Stimulated activated CD4-positive, alpha-beta T cell treated with anti-CD3 and anti-CD28 coated beads, Interleukin-2, amount 100 ng/mL, for 4 hours (primary cell): ENCODE results near the gene PTPRK.
"Not testable (repeated sequence)": the region's sequence is repeated elsewhere in the genome, so short reads cannot be mapped to it uniquely, and the experiment has no call there.

ENCODE experiments used
- DNase-seq: peaks from one replicate; pipeline ENCODE4 v3.0.0-alpha.2; 2020; ENCODE audit warnings: low read depth

PTPRK gene

DNA sequence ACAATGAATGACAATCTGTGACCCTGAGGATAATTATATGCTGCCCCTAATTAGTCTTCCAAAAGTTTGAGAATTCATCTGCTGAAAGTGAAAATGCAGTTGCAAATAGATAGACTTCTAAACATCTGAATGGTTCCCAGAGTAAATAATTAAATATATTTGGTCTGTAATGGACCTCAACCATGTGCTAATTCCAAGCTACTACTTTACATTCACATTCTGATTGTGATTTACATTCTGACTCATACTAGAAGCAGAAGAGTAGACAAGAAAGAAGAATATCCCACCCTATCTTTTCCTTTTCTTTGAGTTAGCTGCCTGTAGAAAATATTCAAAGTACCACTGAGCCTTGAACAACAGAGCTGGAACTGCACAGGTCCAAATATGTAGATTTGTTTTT lies 80.8 kb downstream of the PTPRK start:
- DNase-seq = no peak

DNA sequence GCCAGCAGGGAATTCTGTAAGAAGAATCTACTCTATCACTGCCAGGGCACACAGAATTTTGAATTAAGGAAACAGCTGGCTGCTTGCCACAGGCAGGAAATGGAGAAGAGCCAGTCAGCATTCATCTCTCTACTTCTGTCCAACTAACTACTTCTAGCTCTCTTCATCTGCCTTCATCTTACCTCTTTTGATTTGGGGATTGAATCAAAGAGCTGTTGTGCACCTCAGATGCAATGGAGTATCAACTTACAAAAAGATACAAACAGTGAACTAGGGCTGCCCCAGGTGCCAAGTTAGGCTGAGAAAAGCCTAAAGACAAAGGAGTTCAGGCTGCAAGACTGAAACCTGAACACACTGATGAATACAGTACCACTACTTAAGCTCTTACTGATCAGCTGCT lies 82.0 kb downstream of the PTPRK start:
- DNase-seq = no peak

DNA sequence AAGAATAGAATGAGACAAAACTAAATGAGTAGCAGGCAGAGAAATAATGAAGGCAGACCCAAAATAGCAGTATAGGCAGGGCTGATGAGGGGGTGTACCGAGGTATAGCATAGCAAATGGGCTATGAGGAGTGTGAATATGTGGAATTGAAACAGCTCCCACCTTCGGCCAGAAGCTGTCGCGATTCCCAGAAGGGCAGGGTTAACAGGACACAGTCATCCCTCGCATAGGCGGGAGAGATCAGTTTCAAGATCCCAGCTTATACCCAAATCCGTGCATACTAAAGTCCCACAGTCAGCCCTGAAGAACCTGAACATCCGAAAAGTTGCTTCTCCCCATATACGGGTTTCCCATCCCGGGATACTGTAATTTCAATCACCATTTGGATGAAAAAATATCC lies 82.7 kb downstream of the PTPRK start:
- no peak for DNase-seq

DNA sequence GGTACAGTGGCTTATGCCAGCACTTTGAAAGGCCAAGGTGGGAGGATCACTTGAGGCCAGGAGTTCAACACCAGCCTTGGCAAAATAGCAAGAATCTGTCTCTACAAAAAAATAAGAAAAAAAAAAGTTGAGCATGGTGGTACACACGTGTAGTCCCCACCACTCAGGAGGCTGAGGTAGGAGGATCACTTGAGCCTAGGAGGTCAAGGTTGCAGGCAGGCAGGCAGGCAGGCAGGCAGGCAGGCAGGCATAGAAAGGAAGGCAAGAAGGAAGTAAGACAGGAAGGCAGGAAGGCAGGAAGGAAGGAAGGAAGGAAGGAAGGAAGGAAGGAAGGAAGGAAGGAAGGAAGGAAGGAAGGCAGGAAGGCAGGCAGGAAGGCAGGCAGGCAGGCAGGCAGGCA lies 85.6 kb downstream of the PTPRK start:
- DNase-seq = not testable (repeated sequence)

DNA sequence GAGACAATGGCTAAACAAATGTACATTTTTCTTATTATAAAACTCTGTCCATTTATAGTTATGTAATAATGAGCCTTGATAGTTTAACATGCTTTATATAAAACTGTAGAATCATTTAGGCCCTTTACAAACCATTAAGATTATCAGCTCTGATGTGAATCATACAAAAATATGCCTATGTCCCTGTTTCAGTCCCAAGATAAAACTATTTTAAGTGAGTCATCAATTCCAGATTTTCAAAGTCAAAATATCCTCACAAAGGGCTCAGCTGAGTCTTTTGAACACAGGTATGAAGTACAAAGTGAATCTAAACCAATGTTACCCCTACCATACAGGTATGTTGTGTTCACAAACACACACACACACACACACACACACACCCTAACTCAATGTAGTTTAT lies 88.0 kb downstream of the PTPRK start:
- no peak for DNase-seq

DNA sequence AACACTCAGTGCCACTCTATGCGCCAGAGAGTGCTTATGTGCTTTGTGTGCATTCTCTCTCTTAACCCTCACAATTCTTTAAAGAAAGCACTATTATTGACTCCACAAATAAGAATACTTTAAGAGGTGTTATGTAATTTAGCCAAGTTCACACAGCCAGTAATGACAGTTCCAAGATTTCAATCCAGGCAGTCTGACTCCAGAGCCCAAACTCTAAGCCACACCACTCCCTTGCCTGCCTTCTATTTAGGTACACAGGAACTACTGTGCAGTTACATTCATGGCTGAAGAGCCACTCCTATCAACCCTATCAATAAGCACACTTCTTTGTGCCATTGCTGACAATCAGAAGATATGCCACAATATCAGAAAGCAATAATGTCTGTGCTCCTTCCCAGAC lies 93.3 kb downstream of the PTPRK start:
- no peak for DNase-seq

DNA sequence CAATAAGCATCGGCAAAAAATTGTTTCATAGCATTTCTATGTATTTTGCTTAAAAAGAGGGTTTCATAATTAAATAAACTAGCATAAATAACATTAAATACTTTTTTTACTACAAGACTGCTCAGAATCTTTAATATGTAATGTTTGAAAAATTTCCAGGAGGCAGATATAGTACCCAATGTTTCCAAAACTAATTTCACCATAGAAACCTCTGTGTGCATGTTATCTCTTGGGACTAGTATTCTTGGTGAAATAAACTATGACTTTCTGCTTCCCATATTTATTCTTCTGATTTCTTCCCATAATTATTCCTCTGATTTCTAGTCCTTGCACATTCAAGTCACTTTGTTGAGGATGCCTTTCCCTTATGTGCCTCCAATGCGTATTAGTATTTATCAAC lies 94.5 kb downstream of the PTPRK start:
- no peak for DNase-seq

DNA sequence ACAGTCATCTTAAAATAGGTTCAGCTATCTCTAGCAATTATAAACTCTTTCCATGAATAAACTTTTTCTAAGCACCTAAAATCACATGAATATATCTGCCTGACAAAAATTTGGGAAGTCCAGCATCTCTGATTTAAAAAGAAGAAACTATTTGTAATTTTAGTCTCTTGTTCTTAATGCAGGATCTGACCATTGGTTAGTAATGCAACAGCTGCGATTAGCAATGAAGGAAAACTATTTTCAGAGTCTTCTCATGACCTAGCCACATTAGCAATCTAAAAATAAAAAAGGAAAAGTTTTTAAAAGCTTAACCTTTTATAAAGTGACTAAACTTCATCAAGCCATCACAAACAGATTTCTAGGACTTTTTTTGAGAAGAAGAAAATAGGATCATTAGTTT lies 97.5 kb downstream of the PTPRK start:
- no peak for DNase-seq

DNA sequence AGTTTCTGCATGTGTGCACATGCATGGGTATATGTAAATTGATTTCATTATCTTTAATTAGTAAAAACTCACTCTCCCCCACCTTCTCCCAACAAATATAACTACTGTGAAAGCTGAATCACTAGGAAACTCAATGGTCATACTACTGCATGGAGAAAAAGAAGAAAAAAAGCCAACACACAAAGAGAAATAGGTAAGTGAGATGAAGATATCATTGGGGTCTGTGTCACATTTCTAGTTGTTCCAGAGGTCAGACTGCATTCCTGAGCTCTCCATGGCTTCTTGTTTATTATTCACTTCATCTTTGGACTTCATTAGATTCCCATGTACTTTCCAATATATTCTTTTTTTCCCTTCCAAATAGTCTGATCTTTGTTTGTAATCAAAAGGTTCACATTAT lies 98.2 kb downstream of the PTPRK start:
- no peak for DNase-seq

DNA sequence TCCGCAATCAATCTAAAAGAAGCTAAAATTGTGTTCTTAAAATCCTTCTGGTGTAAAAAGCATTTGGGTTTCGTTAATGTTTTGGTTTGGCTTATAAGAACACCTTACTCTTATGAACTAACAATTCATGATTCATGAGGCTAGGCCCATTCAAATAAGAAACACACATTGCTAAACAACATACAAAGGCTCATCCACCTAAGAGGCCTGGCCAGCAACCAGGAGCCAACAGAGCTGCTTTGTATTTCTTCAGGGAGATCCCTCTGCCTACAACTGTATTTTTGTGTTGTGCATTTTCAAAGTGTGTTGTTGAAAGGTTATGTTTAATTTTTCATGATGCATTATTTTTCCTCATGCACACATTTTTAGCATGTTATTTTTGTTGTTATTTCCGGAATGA lies 98.6 kb downstream of the PTPRK start:
- no peak for DNase-seq

DNA sequence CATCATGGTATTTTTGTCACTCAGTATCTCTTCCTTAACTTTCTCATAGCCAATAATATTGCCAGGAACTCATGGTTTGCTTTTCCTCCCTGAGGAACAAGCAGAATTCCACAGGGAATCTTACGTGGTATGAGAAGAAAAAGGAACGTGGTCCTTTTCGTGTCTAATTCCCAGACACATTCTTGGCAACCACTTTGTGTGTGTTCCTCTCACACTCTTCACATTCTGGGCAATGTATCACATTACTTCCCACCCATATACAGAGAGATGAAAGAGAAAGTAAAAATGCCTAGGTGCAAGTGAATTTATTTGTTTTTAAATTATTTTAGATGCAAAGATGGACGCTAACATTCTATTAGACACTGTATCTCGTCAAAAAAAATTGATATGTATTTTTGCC lies 102.7 kb downstream of the PTPRK start:
- no peak for DNase-seq

DNA sequence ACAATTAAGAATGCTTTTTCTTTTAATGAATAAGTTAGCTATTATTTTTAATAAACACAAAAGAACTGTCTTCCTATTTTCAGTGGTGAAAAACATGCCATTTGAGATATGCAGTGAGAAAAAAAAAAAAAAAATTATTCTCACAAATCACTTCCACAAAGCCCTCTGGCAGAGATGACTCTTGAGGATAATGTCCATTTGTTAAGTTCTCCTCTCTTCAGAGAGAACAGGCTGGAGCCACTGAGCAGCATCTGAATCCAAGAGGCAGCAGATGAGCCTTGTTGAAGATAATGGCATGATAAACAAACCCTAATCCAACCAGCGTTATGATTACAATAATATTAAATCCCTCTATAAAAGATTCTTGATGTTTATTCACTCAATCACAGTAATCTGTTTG lies 105.0 kb downstream of the PTPRK start:
- no peak for DNase-seq

DNA sequence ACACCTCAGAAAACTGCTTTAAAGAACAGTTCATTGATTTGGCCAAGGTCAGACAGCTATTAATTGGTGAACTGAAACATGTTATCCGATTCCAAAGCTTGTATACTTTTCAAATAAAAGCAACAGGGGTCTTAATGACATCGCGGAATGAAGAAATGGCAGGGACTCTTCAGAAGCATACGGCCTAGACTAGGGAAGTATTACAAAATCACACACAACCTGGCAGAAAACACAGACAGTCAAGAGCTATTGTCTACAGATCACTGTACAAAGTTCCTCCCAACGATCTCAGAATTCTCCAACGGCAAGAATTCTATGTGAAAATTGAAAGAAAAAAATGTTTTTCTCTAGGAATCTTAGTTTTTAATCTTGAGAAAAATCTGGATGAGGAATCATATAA lies 105.5 kb downstream of the PTPRK start:
- DNase-seq = no peak

DNA sequence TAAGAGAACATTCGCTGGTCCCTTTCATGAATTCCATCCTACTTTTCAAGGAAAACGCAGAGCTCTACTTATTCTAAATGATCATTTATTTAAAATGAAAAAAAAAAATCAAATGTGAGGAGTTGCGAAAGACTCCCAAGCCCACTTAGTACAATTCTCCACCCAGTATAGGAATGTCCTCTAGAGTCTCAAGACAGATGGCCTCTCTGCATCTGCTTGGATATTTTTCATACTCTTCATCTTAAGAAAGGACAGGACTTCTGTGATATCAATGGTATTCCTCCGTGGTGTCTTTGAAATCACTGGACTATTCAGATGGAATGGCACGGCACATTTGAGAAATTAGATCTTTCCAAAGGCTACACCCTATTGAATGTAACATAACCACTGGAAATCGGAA lies 107.1 kb downstream of the PTPRK start:
- DNase-seq = no peak

DNA sequence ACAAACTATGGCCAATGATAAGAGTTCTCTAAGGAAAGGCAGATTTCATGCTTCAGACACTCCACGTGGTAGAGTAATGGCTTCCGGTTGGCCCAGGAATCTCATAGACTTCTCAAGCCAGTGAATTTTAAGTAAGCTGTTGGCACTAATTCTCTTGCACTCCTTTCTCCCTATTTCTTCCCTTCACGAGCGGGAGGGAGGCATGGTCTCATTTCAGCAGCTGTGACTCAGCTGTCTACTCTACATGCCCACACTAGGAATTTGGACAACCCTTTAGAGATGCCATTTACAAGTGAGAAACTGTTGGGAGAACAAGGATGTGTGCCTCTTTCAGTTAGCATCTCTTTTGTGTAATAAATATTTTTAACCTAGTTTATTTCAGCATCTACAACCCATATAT lies 107.7 kb downstream of the PTPRK start:
- no peak for DNase-seq

DNA sequence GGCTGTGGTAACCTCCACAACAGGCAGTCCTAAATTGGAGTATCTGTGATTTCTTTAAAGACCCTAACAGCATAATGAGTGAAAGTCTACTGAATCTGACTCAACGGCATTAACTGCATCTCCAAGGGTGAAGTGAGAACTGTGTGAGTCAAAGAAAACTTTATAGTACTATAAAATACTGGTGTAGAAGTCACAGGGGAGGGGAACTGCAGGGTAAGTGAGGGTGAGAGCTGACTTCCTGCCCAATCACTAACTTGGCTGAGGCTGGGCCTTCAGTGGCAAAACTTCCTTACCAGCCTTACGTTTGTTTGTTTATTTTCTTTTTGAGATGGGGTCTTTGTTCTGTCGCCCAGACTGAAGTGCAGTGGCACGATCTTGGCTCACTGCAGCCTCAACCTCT lies 109.8 kb downstream of the PTPRK start:
- no peak for DNase-seq

DNA sequence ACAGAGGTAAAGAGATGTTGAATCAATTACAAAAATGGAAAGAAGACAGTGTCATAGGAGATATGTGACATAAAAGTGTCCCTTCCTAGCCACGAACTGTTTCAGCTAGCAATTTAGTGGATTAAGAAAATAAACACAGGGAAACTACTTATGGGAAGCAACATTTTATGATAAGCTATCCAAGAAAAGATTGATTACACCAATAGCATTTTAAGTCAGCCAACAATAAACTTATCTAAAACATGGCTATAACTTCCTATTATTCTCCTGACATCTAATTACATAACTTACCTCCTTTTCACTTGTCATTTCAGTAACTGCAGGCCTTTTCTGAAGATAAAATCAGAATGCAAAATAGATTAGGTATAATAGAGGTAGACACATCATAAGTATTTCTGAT lies 111.4 kb downstream of the PTPRK start:
- DNase-seq = no peak

DNA sequence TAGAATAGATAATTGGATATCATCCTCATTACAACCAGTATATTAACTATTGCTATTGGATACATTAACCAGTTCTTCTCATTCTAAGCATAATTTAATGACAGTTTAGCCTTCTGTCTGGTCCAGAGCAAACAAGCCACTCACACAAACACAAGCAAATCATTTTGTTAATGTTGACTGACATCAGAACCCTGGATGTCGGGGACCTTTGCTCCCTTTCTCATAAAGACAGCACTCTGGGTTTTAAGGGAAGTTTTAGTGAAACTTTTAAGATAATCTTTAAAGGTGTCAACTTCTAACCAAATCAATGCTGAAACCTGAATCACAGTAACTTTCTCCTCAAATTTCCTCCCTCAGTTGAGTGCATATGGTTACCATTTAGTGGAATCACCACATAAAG lies 113.9 kb downstream of the PTPRK start:
- DNase-seq = no peak

DNA sequence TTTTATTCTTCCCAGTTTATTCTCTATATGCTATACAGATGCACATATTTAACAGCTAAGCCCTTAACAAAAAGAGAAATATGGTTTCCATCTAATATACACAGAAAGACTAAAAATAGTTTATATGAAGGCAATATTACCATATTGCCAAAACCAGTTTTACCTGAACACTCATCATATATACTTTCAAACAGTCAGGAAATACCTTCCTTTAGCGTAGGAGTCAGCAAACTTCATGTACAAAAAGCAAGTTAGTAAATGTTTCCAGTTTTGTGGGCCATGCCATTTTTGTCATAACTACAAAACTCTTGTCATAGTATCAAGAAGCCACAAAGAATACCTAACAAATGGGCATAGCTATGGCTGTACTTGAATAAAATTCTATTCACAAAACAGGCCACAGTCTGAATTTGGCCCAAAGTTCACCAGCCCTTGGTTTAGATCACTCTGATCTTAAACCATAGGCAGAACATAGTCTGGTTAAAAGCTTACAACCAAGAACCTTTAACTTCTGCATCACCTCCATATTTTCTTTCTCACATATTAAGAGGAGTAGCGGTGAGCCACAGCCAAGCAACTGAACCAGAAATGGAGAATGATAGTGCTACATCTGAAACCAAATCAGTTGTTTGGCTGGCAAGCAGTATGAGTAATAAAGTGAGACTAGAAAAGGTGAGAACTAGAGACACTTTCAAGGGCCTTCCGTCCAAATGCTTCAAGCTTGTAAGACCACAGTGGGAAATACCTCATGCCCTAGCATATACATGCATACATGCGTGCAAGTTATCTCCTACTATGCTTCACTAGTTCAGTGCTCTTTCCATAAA lies 116.6 kb downstream of the PTPRK start:
- no peak for DNase-seq

DNA sequence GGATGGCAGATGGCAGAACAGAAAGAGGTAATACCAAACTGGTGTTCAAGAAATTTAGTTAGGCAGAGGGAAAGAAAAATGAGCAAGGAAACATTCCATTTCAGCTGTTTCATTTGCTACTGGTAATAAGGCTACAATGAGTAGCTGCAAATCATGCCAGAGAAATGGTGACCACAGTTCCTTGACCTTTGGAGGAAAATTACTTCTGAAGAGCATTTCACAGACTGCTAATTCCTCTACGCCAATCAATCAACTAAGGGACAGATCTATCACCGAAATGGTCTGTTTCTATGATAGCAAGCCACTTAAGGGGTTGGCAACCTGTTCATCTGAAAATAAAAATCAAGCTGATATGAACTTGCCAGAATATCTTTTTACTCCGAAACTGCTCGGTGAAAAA lies 119.5 kb downstream of the PTPRK start:
- DNase-seq = no peak

DNA sequence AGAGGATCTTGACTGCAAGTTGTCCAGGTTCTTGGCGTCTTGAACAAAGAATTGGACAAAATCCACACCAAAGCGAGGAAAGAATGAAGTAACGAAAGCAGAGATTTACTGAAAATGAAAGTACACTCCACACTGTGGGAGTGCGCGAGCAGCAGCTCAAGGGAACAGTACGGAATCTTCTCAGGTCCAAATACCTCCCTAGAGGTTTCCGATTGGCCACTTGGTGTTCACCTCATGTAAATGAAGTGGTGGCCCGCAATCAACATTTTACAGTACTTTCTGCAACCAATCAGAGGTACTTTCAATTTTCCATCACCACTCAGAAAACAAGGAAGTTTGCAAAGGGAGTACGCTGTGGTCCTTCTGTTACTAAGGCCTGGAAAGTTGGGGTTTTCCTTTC lies 122.4 kb downstream of the PTPRK start:
- DNase-seq = no peak

DNA sequence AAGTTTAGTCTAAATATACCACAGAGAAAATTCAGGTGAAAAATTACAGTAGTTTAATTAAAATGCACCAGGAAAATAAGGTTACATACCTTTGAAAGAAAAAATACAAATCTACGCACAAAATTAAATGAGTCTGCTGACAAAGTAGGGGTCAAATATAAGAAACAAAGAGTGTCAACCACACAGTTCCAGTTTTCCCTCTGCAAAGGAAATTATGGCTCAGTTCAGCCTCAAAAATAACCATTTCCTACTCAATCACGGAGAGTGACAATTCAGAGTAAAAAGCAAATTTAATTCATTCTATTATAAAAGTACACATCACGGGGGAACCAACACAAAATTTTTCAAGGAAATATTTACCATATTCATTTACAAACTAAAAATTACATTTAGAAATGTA lies 124.8 kb downstream of the PTPRK start:
- no peak for DNase-seq

DNA sequence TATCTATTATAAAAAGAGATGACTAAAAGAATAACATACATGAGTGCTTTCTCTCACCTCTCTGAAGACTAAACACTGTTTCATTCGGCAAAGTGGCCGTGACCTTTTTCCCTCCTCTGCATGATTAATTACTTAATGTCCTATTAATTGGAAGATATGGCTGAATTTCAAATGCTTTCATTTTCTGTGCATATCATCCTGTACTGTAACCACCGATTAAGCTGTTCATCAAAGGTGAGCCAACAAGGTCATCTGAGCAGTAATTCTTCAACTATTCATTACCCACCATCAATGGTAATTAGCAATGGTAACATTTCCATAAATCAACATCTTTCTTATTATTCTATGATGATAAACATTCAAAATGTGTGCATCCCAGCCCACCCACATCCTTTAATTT lies 125.2 kb downstream of the PTPRK start:
- DNase-seq = no peak

DNA sequence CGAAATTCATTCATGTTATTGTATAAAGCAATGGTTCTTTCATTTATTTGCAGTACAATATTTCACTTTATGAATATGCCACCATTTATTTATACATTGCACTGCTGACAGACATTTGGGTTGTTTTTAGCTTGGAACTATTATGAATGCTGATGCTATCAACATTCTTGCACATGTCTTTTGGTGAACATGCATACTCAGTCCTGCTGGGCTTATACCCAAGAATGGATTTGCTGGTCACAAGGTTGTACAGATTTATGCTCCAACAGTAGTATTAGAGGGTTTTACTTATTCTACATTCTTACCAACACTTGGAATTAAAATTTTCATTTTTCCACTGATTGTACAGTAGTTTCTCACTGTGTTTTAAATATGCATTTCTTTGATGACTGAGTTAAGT lies 126.2 kb downstream of the PTPRK start:
- no peak for DNase-seq
